ENCODE measurements around the gene DIMT1.

The DIMT1 gene

GRCh38 chr5:62403411-62404250 lies at the start of gene DIMT1:
Gene DIMT1 (minus strand): TSS chr5:62403905. CDS start chr5:62403772, 133 bp downstream.
- DNase-seq: peak; percentile 90

- no peak for DNase-seq
Observed at GRCh38 chr5:62450259-62450658, 46.6 kb upstream of the DIMT1 start.

- DNase-seq: no peak
Observed at GRCh38 chr5:62448528-62448927, 44.8 kb upstream of the DIMT1 start.

- no peak for DNase-seq
Observed at GRCh38 chr5:62432621-62433064, 28.9 kb upstream of the DIMT1 start.

- no peak for DNase-seq
Observed at GRCh38 chr5:62431735-62432620, 28.3 kb upstream of the DIMT1 start.

GRCh38 chr5:62424763-62425162 lies 21.1 kb upstream of the DIMT1 start:
- DNase-seq: no peak

GRCh38 chr5:62421414-62421813 lies 17.7 kb upstream of the DIMT1 start:
- no peak for DNase-seq

- no peak for DNase-seq
Observed at GRCh38 chr5:62419609-62420008, 15.9 kb upstream of the DIMT1 start.

GRCh38 chr5:62418462-62419076 lies 14.9 kb upstream of the DIMT1 start:
- DNase-seq: no peak

GRCh38 chr5:62413711-62414110 lies 10.0 kb upstream of the DIMT1 start:
- DNase-seq: no peak

GRCh38 chr5:62412549-62413329 lies 9.0 kb upstream of the DIMT1 start, which contains the start of gene IPO11:
Gene IPO11 (plus strand): TSS chr5:62412763. CDS start chr5:62437280, 24,517 bp downstream.
- peak; percentile 96 for DNase-seq

GRCh38 chr5:62395210-62395950 lies 8.3 kb downstream of the DIMT1 start:
- DNase-seq: no peak

- DNase-seq: no peak
Observed at GRCh38 chr5:62386824-62387223, 16.9 kb downstream of the DIMT1 start.

- DNase-seq: no peak
Observed at GRCh38 chr5:62385816-62386400, 17.8 kb downstream of the DIMT1 start.

- no peak for DNase-seq
Observed at GRCh38 chr5:62385131-62385530, 18.6 kb downstream of the DIMT1 start.

- DNase-seq: no peak
Observed at GRCh38 chr5:62376064-62376463, 27.6 kb downstream of the DIMT1 start.

GRCh38 chr5:62375627-62376026 lies 28.1 kb downstream of the DIMT1 start:
- no peak for DNase-seq

GRCh38 chr5:62374090-62374489 lies 29.6 kb downstream of the DIMT1 start:
- DNase-seq: no peak

- DNase-seq: no peak
Observed at GRCh38 chr5:62373382-62373781, 30.3 kb downstream of the DIMT1 start.

- DNase-seq: no peak
Observed at GRCh38 chr5:62372600-62372999, 31.1 kb downstream of the DIMT1 start.

GRCh38 chr5:62371409-62371808 lies 32.3 kb downstream of the DIMT1 start:
- DNase-seq: no peak
